Activated CD4-positive, alpha-beta memory T cell treated with anti-CD3 and anti-CD28 coated beads, Interleukin-2, amount 10 ng/mL, durations not matched to agents 7 days and 5 days (primary cell): ENCODE results near the gene FOXJ1. TPM values are rescaled to one million over a fixed set of nuclear protein-coding genes. Genes with fewer than 3 reads are reported as not detected.

Experiments
- CTCF ChIA-PET: fragments of 350-600 bp; sonication (Branson Sonifier 250); formaldehyde crosslinking; loops from one replicate; lab custom pipeline; 2021; ENCODE audit warnings: antibody characterized with exemption, inconsistent platforms; lab: Charles Lee
- POLR2A ChIA-PET: fragments of 350-600 bp; sonication (Branson Sonifier 250); formaldehyde crosslinking; loops from one replicate; lab custom pipeline; 2021; ENCODE audit warnings: antibody characterized with exemption; lab: Charles Lee
- DNase-seq: peaks from one replicate; pipeline ENCODE4 v3.0.0-alpha.2; 2020
- H3K27ac Mint-ChIP-seq: one replicate; pipeline ENCODE4 v1.8.0; 2021; ENCODE audit warnings: mild to moderate bottlenecking, mixed read lengths
- H3K27me3 Mint-ChIP-seq: one replicate; pipeline ENCODE4 v1.8.0; 2021; ENCODE audit warnings: mixed read lengths
- H3K36me3 Mint-ChIP-seq: one replicate; pipeline ENCODE4 v1.8.0; 2021; ENCODE audit warnings: low read depth, mixed read lengths
- H3K4me1 Mint-ChIP-seq: one replicate; pipeline ENCODE4 v1.8.0; 2021; ENCODE audit warnings: mixed read lengths
- H3K4me3 Mint-ChIP-seq: one replicate; pipeline ENCODE4 v1.8.0; 2021; ENCODE audit warnings: mild to moderate bottlenecking, mixed read lengths
- H3K9me3 Mint-ChIP-seq: one replicate; pipeline ENCODE4 v1.8.0; 2021; ENCODE audit warnings: mixed read lengths
- total RNA-seq, 2 experiments: library from RNA; stranded (reverse); gene quantifications; one replicate each; pipeline ENCODE4 v1.2.3, GENCODE V29; 2021

Gene FOXJ1
- total RNA-seq, 2 experiments from 2014 or later, result 0.13 to 0.15 TPM

DNA sequence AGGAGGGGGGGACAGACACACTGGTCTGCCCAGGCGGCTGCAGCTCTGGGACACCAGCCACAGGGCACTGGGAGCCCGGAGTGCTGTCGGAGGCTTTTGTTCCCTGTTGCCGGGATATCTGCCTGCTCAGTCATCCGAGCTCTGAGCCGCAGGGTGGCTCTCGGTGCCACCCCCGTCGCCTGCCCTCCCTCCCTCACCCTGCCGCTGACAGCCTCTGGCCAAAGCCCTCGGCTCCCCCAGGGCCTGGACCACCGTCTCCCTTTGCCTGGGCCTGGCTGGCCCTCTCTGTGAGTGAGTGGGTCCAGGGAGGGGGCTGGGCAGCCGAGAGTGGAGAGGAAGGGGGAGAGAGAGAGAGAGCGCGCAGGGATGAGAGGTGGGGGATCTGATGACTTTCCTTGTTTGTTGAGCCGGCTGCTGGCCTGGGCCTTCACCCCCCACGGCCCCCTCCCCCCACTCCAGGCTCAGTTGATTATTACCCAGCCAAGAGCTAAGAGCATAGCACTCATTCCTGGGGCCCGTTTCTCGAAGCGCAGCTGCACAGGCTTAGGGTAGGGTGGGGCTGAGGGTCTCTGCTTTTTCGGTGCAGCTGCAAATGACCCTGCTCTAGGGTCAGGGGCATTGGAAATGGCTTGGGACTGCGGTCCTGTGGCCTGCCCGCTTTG is 2.7 kb downstream of the FOXJ1 start:
- Mint-ChIP-seq H3K9me3 (no peaks in the 10 kb centered on the region), H3K27ac (no peak overlapping the region), H3K4me3 (no peak overlapping the region), H3K27me3 (peaks cover 14% of the 10 kb centered on the region), H3K4me1 (peaks cover 42% of the 10 kb centered on the region), H3K36me3 (no peaks in the 10 kb centered on the region)
- no peak for DNase-seq
- POLR2A ChIA-PET, result interaction anchor here (1.0 to 1.5 kb wide), 2 partner anchors 12 to 127 kb away, joined by 3 to 6 read pairs; partner anchors contain the start of gene UBALD2
- CTCF ChIA-PET, result interaction anchor here (0.6 kb wide), 1 partner anchor 45 kb away, joined by 3 read pairs; no protein-coding TSS in a partner anchor

DNA sequence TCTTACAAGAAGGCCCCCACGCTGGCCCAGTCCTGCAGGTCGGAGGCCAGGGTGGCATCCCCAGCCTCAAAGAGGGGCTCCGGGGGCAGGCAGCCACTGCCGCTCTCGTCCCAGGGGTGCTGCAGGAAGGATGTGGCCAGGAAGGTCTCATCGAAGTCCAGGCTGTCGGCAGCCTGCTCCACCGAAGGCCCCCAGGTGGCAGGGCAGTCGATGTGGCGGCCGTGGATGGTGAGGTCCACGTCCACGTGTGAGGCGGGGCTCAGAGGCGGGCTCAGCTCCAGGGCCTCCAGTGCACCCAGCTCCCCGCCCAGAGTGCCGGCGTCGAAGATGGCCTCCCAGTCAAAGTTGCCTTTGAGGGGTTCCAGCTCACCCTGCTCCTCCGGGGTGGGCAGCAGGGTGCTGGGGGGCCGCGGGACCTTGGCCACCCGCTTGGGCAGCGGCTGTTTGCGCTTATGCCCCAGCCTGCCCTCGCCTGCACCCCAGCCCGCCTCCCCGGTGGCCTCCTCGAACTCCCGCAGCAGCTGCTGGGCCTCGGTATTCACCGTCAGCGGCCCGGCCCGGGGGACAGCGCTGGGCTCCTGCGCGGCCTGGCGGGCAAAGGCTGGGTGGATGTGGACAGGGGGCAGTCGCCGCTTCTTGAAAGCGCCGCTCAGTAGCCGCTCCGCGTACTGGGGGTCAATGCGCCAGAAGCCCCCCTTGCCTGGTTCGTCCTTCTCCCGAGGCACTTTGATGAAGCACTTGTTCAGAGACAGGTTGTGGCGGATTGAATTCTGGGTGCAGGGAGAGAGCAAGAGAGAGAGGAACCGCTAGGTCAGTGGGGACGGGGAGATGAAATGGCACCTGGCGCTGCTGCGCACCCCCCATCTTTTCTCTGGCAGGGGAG is 3.5 kb downstream of the FOXJ1 start:
- ChIA-PET CTCF (interaction anchor here (0.6 kb wide), 1 partner anchor 46 kb away, joined by 3 read pairs; no protein-coding TSS in a partner anchor), POLR2A (interaction anchor here (1.0 to 1.5 kb wide), 2 partner anchors 11 to 127 kb away, joined by 3 to 6 read pairs; partner anchors contain the start of gene UBALD2)
- Mint-ChIP-seq H3K9me3 (no peaks in the 10 kb centered on the region), H3K27me3 (peaks cover 14% of the 10 kb centered on the region), H3K4me1 (peaks cover 35% of the 10 kb centered on the region), H3K27ac (no peak overlapping the region), H3K4me3 (no peak overlapping the region), H3K36me3 (no peaks in the 10 kb centered on the region)
- DNase-seq, result no peak

DNA sequence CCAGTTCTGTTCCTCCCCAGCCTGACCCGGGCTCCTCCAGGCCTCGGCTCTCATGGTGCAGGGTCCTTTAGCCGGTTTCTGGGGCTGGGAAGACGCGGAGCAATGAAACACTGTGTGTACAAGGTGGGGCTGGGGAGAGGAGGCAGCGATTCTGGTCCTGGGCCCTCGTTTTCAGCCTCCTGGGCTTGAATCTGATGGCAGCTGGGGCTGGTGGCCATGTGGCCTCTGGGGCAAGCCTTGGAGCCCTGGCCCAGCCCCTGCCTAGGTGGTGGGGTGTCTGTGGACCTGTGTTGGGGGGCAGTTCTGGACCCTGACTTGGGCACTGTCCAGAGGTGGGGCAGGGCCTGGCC is 4.1 kb downstream of the FOXJ1 start:
- ChIA-PET CTCF (no interaction called here), POLR2A (no interaction called here)
- Mint-ChIP-seq H3K27ac (no peak overlapping the region), H3K4me1 (peaks cover 29% of the 10 kb centered on the region), H3K27me3 (peaks cover 14% of the 10 kb centered on the region), H3K9me3 (no peaks in the 10 kb centered on the region), H3K36me3 (no peaks in the 10 kb centered on the region), H3K4me3 (no peak overlapping the region)
- no peak for DNase-seq

DNA sequence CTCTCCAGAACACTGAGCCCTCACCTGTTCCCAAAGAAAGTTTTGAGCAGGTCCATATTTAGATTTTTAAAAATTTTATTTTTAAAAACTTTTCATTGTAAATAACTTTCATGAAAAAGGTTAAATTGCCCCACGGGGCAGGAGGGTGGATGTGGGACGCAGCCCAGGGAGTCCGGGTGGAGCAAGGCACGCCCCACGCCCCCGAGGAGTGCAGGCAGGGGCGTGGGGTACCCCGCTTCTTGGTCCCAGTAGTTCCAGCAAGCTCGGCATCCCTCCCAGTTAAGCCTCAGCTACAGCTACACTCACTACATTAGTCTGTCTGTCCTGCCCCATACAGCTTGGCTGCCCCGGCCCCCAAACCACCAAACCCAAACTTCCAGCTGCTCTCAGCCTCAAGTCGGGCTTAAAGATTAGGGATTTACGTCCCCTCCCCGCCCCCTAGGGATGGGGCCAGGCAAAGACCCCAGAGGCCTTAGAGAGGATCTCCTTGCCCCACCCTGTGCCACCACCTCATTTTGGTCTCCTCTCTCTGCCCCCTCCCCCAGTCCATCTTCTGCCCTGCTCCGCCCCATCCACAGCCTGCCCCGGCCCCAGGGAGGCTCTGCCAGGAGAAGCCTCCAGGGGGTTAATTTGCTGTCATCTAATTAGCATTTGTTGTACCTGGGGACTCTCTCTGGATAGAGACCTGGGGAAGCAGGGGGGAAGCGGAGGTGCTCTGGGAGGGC is 4.6 kb downstream of the FOXJ1 start:
- no peak for DNase-seq
- Mint-ChIP-seq H3K36me3 (no peaks in the 10 kb centered on the region), H3K4me3 (no peak overlapping the region), H3K4me1 (peaks cover 23% of the 10 kb centered on the region), H3K9me3 (no peaks in the 10 kb centered on the region), H3K27ac (no peak overlapping the region), H3K27me3 (peaks cover 14% of the 10 kb centered on the region)
- POLR2A ChIA-PET, result interaction anchor here (1.9 kb wide), 1 partner anchor 10 kb away, joined by 6 read pairs; no protein-coding TSS in a partner anchor
- CTCF ChIA-PET, result no interaction called here

DNA sequence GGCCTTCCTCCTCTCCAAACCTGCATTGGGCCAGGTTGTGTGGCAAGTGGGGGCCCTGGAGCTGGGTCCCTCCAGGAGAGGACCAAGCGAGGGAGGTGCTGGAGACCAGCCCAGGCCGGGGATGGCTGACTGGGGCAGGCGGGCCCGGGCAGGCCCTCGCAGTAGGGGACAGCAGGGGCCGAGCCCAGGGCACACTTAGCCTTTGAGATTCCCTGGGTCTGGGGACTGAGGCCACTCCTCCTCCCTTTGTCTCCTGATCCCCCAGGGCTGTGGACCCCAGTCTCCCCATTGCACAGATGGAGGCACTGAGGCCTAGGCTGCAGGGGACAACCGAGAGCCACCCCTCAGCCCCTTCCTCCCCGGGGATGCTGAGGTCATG is 5.2 kb downstream of the FOXJ1 start:
- ChIA-PET CTCF (interaction anchor here (2.8 kb wide), 1 partner anchor 10 kb away, joined by 16 read pairs; no protein-coding TSS in a partner anchor), POLR2A (interaction anchor here (1.9 to 2.8 kb wide), 2 partner anchors 10 to 133 kb away, joined by 6 to 7 read pairs; no protein-coding TSS in a partner anchor)
- Mint-ChIP-seq H3K9me3 (no peaks in the 10 kb centered on the region), H3K27ac (no peak overlapping the region), H3K4me3 (no peak overlapping the region), H3K36me3 (no peaks in the 10 kb centered on the region), H3K27me3 (peaks cover 12% of the 10 kb centered on the region), H3K4me1 (peaks cover 20% of the 10 kb centered on the region)
- DNase-seq, result no peak

DNA sequence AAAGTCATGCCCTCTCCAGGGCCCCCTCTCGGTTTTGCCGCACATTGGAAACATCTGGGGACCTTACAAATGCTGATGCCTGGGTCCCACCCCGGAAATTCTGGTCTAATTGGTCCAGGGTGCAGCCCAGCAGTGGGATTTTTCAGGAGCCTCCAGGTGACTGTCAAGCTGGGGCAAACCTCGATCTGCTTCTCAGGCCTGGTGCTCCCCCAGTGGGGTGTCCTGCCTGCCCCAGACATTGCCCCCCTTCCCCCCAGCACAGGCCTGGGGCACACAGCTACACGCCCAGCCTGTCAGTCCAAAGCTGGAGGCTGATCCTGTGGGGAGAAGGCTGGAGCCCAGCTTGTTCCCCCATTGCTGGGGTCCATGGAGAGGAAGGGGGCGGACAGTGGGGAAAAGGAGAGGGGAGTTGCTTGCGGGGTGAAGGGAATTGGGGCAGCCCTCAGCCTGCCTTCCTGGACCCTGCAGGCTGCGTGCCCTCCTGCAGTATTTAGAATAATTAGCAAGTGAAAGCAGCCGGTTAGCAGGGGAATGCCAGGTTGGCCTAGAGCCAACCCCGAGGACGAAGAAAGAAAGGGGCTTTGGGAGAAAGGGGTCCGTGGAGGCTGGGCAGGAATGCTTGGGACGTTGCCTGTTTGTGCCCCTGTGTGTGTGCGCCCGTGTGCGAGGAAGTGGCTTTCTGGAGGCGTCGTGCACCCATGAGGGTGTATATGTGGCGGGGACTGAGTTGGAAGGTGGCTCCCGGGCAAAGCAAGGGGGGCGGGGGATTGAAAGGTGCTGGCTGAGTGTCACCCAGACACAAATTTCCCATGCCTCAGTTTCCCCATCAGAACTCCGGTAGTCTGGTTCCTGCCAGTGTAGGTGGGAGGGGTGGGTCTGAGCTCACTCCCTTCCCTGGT is 5.9 kb downstream of the FOXJ1 start:
- Mint-ChIP-seq H3K27ac (no peak overlapping the region), H3K9me3 (no peaks in the 10 kb centered on the region), H3K4me3 (no peak overlapping the region), H3K4me1 (peaks cover 16% of the 10 kb centered on the region), H3K27me3 (peaks cover 8% of the 10 kb centered on the region), H3K36me3 (no peaks in the 10 kb centered on the region)
- DNase-seq, result no peak
- CTCF ChIA-PET, result interaction anchor here (2.8 kb wide), 1 partner anchor 10 kb away, joined by 16 read pairs; no protein-coding TSS in a partner anchor
- POLR2A ChIA-PET, result interaction anchor here (0.6 to 2.8 kb wide), 3 partner anchors 11 to 133 kb away, joined by 5 to 7 read pairs (median 6); no protein-coding TSS in a partner anchor

DNA sequence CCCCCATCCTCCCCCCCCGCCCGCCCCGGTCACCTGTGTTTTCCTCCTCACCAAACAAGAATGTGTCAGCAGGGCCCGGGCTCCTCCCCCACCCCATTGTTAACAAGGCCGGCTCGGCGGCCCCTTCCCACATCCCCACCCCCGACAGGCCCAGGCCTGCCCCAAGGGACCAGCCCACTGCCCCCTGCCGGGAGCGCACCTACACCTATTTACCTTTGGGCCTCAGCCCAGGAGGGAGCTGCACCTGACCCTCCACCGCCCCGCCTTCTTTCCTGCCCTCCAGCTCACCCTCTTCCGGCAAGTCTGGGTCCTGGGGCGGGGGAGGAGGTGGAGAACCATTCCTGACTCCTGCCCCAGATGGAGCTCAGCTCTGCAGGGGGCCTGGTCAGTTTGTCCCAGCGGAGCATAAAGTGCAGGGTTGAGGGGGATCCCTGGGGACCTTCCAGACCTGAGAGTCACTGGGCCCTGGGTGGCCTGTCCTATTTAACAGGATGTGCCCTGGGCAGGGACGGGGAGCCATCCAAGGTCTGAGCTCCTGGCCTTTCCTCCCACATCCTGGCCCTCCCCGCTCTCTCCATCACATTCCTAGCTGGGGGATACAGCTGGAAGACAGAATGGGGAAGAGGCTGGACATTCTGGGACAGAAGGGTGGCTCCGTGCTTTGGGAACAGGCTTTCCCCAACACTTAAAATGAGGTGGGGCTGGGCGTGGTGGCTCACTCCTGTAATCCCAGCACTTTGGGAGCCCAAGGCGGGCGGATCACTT is 8.3 kb downstream of the FOXJ1 start:
- ChIA-PET POLR2A (interaction anchor here (0.9 to 2.8 kb wide), 3 partner anchors 12 to 139 kb away, joined by 4 to 7 read pairs (median 5); no protein-coding TSS in a partner anchor), CTCF (interaction anchor here (0.6 to 2.8 kb wide), 3 partner anchors 7 to 66 kb away, joined by 3 to 16 read pairs (median 3); no protein-coding TSS in a partner anchor)
- no peaks in the 10 kb centered on the region for H3K9me3 Mint-ChIP-seq
- DNase-seq, result no peak
- no peak overlapping the region for H3K27ac Mint-ChIP-seq
- no peaks in the 10 kb centered on the region for H3K27me3 Mint-ChIP-seq
- H3K4me1 Mint-ChIP-seq, result peaks cover 13% of the 10 kb centered on the region
- H3K36me3 Mint-ChIP-seq, result no peaks in the 10 kb centered on the region
- H3K4me3 Mint-ChIP-seq, result no peak overlapping the region

DNA sequence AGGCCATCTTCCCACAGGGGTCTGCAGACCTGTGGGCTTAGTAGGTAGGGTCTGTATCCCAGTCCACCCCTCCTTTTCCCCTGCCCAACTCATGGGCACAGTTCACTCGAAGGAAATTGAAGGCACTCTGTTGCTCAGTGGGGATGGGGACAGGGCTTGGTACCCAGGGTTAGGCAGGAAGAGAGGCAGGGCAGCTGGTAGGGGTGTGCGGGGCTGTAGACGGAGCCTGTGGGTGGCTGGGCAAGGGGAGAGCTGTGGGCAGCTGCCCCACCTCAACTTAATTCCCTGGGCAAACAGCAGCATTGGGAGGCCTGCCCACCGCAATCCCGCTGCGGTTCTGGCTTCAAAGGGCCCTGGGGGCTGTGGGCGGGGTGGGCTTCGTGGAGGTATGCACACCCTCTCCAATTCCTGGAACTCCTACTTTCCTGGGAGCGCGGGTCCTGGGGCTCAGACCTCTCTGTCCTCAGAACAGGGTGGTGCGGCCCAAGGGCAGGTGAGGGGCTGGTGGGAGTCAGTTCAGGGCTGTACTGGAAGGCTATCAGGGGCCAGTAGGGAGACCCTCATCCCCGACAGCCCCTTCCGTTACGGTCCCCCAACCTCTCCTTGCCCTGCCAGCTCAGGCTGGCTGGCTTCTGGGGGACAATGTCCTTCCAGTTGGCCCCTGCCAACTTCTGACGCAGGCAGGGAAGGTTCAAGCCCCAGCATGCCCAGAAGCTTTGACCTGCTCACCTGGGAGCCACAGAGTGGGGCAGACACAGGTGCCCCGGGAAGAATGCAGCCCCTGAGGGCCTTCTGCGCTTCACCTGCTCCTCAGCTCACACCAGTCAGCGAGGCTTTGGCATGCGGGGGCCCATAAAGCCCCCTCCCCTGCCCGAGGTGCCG is 9.1 kb downstream of the FOXJ1 start:
- CTCF ChIA-PET, result interaction anchor here (1.2 kb wide), 1 partner anchor 50 kb away, joined by 3 read pairs; no protein-coding TSS in a partner anchor
- no peak overlapping the region for H3K27ac Mint-ChIP-seq
- POLR2A ChIA-PET, result interaction anchor here (1.6 kb wide), 1 partner anchor 13 kb away, joined by 5 read pairs; no protein-coding TSS in a partner anchor
- peaks cover 17% of the 10 kb centered on the region for H3K4me1 Mint-ChIP-seq
- DNase-seq, result no peak
- H3K9me3 Mint-ChIP-seq, result no peaks in the 10 kb centered on the region
- no peaks in the 10 kb centered on the region for H3K36me3 Mint-ChIP-seq
- H3K4me3 Mint-ChIP-seq, result no peak overlapping the region
- H3K27me3 Mint-ChIP-seq, result no peaks in the 10 kb centered on the region

DNA sequence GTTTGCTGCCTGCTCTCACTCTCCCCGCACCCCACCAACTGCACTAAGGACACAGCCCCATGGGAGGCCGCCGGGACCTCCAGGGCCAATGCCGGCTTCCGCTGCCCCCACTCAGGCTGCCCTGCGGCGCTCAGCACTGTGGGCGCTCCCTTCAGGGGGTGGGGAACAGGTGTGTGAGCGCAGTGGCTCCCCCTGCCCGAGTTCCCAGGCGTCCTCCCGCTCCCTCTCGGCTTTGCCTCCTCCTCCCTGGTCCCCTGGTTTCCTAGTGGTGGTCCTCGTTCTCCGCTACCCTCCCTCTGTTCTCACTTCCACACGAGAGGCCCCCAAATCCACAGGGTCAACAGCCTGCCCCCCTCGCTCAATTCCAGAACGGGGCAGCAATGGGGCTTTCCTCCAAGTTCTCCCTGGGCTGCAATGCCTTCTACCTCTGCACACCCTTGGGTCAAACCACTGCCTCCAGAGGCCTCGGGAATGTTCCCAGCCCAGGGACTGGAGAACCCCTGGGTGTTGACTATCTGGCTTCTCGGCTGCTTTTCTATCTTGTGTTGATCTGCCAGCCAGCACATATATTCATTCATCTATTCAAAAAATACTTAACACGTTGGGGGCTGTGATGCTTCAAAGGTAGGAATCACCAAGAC is 9.9 kb downstream of the FOXJ1 start:
- CTCF ChIA-PET, result interaction anchor here (1.9 kb wide), 1 partner anchor 149 kb away, joined by 9 read pairs; no protein-coding TSS in a partner anchor
- POLR2A ChIA-PET, result interaction anchor here (1.1 to 1.3 kb wide), 2 partner anchors 134 to 141 kb away, joined by 3 to 5 read pairs; partner anchors contain the start of gene UBALD2
- no peaks in the 10 kb centered on the region for H3K9me3 Mint-ChIP-seq
- no peak overlapping the region for H3K4me3 Mint-ChIP-seq
- no peak overlapping the region for H3K27ac Mint-ChIP-seq
- H3K36me3 Mint-ChIP-seq, result no peaks in the 10 kb centered on the region
- no peaks in the 10 kb centered on the region for H3K27me3 Mint-ChIP-seq
- DNase-seq, result no peak
- H3K4me1 Mint-ChIP-seq, result peaks cover 23% of the 10 kb centered on the region

DNA sequence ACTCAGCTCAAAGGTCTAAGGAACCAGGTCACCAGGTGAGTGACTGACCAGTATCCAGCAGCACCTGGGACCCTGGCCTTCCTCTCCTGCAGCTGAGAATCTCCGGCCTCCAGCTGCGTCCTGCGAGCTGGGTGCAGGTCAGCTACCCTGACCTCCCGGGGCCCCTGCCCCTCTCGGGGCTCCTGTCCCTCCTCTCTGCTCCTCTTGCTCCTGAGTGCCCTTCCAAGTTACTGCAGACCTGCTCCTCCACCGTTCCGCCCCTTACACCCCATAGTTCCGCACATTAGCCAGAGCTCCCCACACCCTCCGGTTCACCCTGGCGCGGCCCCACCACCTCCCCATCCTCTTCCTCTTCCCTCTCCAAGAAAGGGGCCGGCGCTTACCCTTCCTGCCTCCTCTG is 10.6 kb downstream of the FOXJ1 start:
- DNase-seq, result no peak
- H3K27ac Mint-ChIP-seq, result no peak overlapping the region
- no peaks in the 10 kb centered on the region for H3K27me3 Mint-ChIP-seq
- no peaks in the 10 kb centered on the region for H3K9me3 Mint-ChIP-seq
- no peak overlapping the region for H3K4me3 Mint-ChIP-seq
- CTCF ChIA-PET, result interaction anchor here (1.4 to 1.9 kb wide), 2 partner anchors 50 to 149 kb away, joined by 4 to 9 read pairs; no protein-coding TSS in a partner anchor
- POLR2A ChIA-PET, result interaction anchor here (0.6 to 1.6 kb wide), 5 partner anchors 9 to 142 kb away, joined by 3 to 5 read pairs (median 3); partner anchors contain the start of genes EXOC7, FOXJ1 and UBALD2
- peaks cover 24% of the 10 kb centered on the region for H3K4me1 Mint-ChIP-seq
- H3K36me3 Mint-ChIP-seq, result no peaks in the 10 kb centered on the region
